Cardiac muscle cell (in vitro differentiated cells and primary cell): ENCODE data around the gene LGI4. TPM values are rescaled to one million over a fixed set of nuclear protein-coding genes. Genes with fewer than 3 reads are reported as not detected.

ENCODE experiments used
- DNase-seq, 2 donors: peaks; one replicate each; pipeline versions ENCODE4 v3.0.0 to v3.0.0-alpha.2; 2010 to 2017; ENCODE audit warnings: low read depth in 1 of 2, low spot score in 1 of 2
- H3K27ac ChIP-seq: fragments of 200-600 bp; sonication (generic); 2 replicates; pipeline ENCODE4 v1.5.1; 2016
- H3K27me3 ChIP-seq: fragments of 200-600 bp; sonication (generic); 2 replicates; pipeline ENCODE4 v1.6.0; 2016; ENCODE audit warnings: control low read depth
- H3K36me3 ChIP-seq: fragments of 200-600 bp; sonication (generic); 2 replicates; pipeline ENCODE4 v1.5.1; 2016; ENCODE audit warnings: control low read depth
- H3K4me1 ChIP-seq: fragments of 200-600 bp; sonication (generic); 2 replicates; pipeline ENCODE4 v1.8.1; 2017; ENCODE audit warnings: low read depth, mild to moderate bottlenecking, mixed run types
- H3K4me3 ChIP-seq: fragments of 200-600 bp; sonication (generic); 2 replicates; pipeline ENCODE4 v1.5.1; 2016; ENCODE audit warnings: mild to moderate bottlenecking
- H3K9me3 ChIP-seq: fragments of 200-600 bp; sonication (generic); 2 replicates; pipeline ENCODE4 v1.5.1; 2017; ENCODE audit warnings: low read depth, mild to moderate bottlenecking, control low read depth
- polyA plus RNA-seq: library from polyadenylated mRNA; unstranded; fragments of >200 nt; fragmentation: Nextera tagmentation; extraction: Ambion mirVana; gene quantifications from 2 replicates; pipeline ENCODE4 v1.2.1, GENCODE V29; 2016
- total RNA-seq: library from RNA; depleted of rRNA; stranded (reverse); fragments of >200 nt; gene quantifications from 2 replicates; pipeline ENCODE4 v1.2.3, GENCODE V29; 2016
- TF ChIP-seq, protein P1 (sequence below): IDR thresholded peaks from 2 replicates; pipeline ENCODE4 v1.5.1; 2012; ENCODE audit warnings: low read depth, mild to moderate bottlenecking, low read length

Gene LGI4
- total and polyA plus RNA-seq, 2 experiments from 2014 or later: 26.7 to 45.5 TPM

DNA sequence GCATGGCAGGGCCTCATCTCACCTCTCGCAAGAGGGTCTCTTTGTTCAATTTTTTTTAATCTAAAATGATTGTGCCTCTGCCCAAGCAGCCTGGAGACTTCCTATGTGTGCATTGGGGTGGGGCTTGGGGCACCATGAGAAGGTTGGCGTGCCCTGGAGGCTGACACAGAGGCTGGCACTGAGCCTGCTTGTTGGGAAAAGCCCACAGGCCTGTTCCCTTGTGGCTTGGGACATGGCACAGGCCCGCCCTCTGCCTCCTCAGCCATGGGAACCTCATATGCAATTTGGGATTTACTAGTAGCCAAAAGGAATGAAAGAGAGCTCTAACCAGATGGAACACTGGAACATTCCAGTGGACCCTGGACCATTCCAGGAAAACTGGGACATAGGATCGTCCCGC, 11.3 kb downstream of the LGI4 start:
- H3K4me3 ChIP-seq: no peak overlapping the region
- TF ChIP-seq, protein P1, sequence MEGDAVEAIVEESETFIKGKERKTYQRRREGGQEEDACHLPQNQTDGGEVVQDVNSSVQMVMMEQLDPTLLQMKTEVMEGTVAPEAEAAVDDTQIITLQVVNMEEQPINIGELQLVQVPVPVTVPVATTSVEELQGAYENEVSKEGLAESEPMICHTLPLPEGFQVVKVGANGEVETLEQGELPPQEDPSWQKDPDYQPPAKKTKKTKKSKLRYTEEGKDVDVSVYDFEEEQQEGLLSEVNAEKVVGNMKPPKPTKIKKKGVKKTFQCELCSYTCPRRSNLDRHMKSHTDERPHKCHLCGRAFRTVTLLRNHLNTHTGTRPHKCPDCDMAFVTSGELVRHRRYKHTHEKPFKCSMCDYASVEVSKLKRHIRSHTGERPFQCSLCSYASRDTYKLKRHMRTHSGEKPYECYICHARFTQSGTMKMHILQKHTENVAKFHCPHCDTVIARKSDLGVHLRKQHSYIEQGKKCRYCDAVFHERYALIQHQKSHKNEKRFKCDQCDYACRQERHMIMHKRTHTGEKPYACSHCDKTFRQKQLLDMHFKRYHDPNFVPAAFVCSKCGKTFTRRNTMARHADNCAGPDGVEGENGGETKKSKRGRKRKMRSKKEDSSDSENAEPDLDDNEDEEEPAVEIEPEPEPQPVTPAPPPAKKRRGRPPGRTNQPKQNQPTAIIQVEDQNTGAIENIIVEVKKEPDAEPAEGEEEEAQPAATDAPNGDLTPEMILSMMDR: no peak
- no peak overlapping the region for H3K27ac ChIP-seq

DNA sequence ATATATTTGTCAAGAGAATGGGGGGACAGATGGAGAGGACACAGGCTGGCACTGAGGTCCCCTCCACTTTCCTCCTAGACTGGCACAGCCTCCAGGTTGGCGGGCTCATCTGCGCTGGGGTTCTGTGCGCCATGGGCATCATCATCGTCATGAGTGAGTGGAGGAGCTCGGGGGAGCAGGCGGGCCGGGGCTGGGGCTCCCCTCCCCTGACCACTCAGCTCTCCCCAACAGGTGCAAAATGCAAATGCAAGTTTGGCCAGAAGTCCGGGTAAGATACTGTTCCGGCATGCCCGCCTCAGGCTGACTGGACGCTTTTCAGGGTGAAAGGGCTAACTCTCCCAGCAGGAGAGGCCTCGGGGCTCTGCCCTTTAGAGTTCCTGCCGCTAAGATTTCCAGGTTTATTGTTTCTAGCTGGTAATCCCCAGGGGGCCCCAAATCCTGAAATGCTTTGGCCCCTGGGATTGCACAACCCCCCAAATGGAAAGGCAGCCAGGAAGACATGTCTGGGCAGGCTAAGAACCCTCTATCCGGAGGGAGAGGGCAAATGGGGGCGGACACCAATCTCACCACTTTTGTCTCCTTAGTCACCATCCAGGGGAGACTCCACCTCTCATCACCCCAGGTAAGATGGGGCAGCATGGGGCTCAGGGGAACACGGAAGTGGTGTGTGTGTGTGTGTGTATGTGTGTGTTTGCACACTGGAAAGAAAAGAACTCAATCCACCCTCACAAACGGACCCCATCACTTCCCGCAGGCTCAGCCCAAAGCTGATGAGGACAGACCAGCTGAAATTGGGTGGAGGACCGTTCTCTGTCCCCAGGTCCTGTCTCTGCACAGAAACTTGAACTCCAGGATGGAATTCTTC, 11.9 kb downstream of the LGI4 start:
- no peak for DNase-seq
- TF ChIP-seq, protein P1: no peak
- Histone ChIP-seq H3K4me3 (no peak overlapping the region), H3K27ac (no peak overlapping the region), H3K9me3 (no peaks in the 10 kb centered on the region), H3K27me3 (no peaks in the 10 kb centered on the region), H3K4me1 (no peaks in the 10 kb centered on the region), H3K36me3 (no peaks in the 10 kb centered on the region)

More for the DNA sequence above, 11.3 kb downstream of the LGI4 start:
- no peaks in the 10 kb centered on the region for H3K9me3 ChIP-seq
- no peak for DNase-seq
- H3K4me1 ChIP-seq: no peaks in the 10 kb centered on the region
- H3K27me3 ChIP-seq: no peaks in the 10 kb centered on the region
- H3K36me3 ChIP-seq: no peaks in the 10 kb centered on the region

DNA sequence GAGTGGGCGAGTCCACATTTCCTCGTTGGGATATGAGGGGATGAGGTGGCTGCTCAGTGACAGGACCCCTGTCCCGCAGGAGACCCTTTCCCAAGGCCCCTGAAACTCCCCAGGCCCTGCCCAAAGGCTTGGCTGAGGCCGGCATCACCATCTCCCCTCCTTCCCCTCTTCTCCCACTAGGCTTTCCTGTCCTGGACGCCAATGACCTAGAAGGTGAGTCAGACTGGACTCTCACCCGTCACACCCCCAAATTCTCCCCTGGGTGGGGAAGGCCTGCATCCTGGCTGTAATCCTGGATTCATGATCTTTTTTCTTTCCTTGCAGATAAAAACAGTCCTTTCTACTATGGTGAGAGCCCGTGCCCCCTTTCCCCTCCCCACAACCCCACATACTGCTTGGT, 14.0 kb downstream of the LGI4 start:
- H3K4me3 ChIP-seq: no peak overlapping the region
- no peaks in the 10 kb centered on the region for H3K4me1 ChIP-seq
- TF ChIP-seq, protein P1: no peak
- no peak for DNase-seq
- no peak overlapping the region for H3K27ac ChIP-seq
- H3K9me3 ChIP-seq: no peaks in the 10 kb centered on the region
- H3K36me3 ChIP-seq: no peaks in the 10 kb centered on the region
- no peaks in the 10 kb centered on the region for H3K27me3 ChIP-seq

DNA sequence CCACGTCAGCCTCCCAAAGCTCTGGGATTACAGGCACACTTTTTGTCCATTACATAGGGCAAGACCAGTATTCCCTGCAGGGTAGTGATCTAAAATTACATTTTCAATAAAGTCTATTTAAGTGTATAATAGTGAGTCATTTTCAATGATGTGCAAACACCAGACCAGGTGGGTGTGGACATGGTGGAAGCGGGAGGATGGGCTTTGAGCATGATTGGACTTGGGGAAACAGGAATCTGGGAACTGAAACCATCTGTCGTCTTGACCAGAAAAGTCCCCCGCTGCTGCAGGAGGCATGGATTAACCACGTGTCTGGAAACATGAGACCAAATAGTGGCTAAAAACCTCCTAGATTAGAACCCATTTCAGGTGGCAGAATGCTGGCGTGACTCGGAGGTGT, 14.4 kb downstream of the LGI4 start:
- H3K9me3 ChIP-seq: no peaks in the 10 kb centered on the region
- no peaks in the 10 kb centered on the region for H3K27me3 ChIP-seq
- H3K4me3 ChIP-seq: no peak overlapping the region
- TF ChIP-seq, protein P1: no peak
- no peaks in the 10 kb centered on the region for H3K4me1 ChIP-seq
- H3K27ac ChIP-seq: no peak overlapping the region
- peak in 1 of 2 donors; percentile 29 for DNase-seq
- H3K36me3 ChIP-seq: no peaks in the 10 kb centered on the region

DNA sequence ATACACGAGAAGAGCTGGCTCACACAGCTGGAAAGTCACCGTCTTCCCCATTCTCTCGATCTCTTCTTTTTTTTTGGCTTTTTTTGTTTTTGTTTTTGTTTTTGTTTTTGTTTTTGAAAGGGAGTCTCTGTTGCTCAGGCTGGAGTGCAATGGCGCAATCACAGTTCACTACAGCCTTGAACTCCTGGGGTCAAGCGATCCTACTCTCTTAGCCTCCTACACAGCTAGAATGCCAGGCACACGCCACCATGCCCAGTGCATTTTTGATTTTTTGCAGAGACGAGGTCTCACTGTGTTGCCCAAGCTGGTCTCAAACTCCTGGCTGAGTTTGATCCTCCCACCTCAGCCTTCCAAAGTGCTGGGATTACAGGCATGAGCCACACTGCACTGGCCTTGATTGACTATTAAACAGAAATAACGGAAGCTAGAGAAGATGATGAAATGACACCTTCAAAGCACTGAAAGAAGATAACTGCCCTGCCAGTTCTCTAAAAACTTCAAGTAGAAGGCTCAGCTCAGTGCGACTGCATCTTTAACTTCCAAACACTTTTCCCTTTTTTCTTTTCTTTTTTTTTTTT, 15.2 kb downstream of the LGI4 start:
- DNase-seq: no peak
- no peak overlapping the region for H3K27ac ChIP-seq
- H3K36me3 ChIP-seq: no peaks in the 10 kb centered on the region
- no peaks in the 10 kb centered on the region for H3K27me3 ChIP-seq
- H3K4me1 ChIP-seq: no peaks in the 10 kb centered on the region
- H3K4me3 ChIP-seq: no peak overlapping the region
- TF ChIP-seq, protein P1: no peak
- no peaks in the 10 kb centered on the region for H3K9me3 ChIP-seq
